ENCODE results near the gene SLCO2A1. TPM values are rescaled to one million over a fixed set of nuclear protein-coding genes. Genes with fewer than 3 reads are reported as not detected.

Gene SLCO2A1
- total RNA-seq, 2 donors from 2014 or later: 26.3 to 34.8 TPM

DNA sequence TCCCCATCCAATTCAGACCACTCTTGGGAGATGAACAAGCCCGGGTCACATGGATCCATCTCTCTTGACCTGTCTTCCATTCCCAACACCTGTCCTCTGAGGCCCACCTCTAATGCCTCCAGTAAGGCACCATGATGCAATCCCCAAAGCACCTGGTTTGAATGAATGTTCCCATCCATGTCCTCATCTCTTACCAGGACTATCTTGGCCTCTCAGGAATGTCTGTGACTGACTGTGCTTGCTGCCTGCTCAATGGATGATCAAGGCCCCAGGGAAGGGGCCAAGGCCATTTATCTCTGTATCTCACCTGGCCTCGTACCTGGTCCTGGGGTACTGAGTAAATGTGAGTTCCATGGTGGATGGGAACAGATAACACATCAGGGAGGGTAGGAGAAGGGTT lies 49.7 kb downstream of the SLCO2A1 start:
- no peak overlapping the region for H3K4me3 ChIP-seq
- TF ChIP-seq, protein P1, sequence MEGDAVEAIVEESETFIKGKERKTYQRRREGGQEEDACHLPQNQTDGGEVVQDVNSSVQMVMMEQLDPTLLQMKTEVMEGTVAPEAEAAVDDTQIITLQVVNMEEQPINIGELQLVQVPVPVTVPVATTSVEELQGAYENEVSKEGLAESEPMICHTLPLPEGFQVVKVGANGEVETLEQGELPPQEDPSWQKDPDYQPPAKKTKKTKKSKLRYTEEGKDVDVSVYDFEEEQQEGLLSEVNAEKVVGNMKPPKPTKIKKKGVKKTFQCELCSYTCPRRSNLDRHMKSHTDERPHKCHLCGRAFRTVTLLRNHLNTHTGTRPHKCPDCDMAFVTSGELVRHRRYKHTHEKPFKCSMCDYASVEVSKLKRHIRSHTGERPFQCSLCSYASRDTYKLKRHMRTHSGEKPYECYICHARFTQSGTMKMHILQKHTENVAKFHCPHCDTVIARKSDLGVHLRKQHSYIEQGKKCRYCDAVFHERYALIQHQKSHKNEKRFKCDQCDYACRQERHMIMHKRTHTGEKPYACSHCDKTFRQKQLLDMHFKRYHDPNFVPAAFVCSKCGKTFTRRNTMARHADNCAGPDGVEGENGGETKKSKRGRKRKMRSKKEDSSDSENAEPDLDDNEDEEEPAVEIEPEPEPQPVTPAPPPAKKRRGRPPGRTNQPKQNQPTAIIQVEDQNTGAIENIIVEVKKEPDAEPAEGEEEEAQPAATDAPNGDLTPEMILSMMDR (IDR thresholded peaks at IDR 0.05): no peak
- no peaks in the 10 kb centered on the region for H3K9me3 ChIP-seq
- H3K27me3 ChIP-seq: no peaks in the 10 kb centered on the region
- no peak overlapping the region for H3K9ac ChIP-seq (ENCODE audit: low read depth in 2 of 2, low read length in 2 of 2)
- DNase-seq: no peak
- H3K27ac ChIP-seq: no peak overlapping the region
- intact Hi-C loops (cut with DNase I): no loop called here
- no peaks in the 10 kb centered on the region for H3K36me3 ChIP-seq
- H3K4me1 ChIP-seq: no peaks in the 10 kb centered on the region

DNA sequence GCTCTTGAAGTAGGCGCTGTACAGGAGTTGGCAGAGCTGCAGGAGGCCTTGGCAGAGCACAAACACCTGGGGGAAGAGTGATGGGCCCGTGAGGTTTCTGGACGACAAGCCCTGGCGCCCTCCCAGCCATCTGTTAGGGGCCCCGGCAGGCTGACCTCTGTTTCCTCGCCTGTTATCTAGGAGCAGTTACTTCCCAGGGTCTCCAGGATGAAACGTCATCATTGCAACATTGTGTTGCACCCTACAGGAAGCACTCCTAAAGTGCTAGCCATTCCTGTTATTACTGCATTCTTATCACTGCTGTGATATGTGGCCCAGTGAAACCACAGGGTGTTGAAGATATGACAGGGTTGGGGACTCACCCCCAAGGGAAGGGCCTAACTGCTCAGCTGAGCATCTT lies 50.2 kb downstream of the SLCO2A1 start:
- no peak overlapping the region for H3K4me3 ChIP-seq
- no peaks in the 10 kb centered on the region for H3K27me3 ChIP-seq
- H3K4me1 ChIP-seq: no peaks in the 10 kb centered on the region
- DNase-seq: no peak
- intact Hi-C loops (cut with DNase I): no loop called here
- H3K9me3 ChIP-seq: no peaks in the 10 kb centered on the region
- H3K27ac ChIP-seq: no peak overlapping the region
- no peaks in the 10 kb centered on the region for H3K36me3 ChIP-seq
- TF ChIP-seq, protein P1 (IDR thresholded peaks at IDR 0.05): no peak
- no peak overlapping the region for H3K9ac ChIP-seq (ENCODE audit: low read depth in 2 of 2, low read length in 2 of 2)

DNA sequence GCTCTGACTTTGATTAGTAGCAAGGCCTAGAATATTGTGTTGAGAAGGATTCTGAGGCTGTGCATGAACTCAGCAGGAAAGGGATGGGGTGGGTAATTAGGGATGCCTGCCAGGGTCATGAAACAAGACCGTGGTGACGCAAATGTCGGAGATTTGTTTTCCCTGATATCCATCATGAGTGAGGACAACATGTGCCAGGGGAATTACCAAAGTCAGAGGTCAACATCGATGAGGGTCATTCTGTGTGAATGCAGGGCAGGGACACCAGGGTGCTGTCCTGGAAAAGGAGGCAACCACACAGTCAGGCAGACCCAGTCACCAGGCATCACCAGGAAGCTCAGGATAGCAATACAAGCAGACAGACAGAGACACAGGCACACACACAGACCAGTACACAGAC lies 52.2 kb downstream of the SLCO2A1 start:
- DNase-seq: no peak
- Histone ChIP-seq H3K36me3 (no peaks in the 10 kb centered on the region), H3K9me3 (no peaks in the 10 kb centered on the region), H3K4me1 (no peaks in the 10 kb centered on the region), H3K4me3 (no peak overlapping the region), H3K27me3 (no peaks in the 10 kb centered on the region), H3K27ac (no peak overlapping the region), H3K9ac (ENCODE audit: low read depth in 2 of 2, low read length in 2 of 2) (no peak overlapping the region)
- TF ChIP-seq, protein P1 (IDR thresholded peaks at IDR 0.05): no peak
- intact Hi-C loops (cut with DNase I): no loop called here

DNA sequence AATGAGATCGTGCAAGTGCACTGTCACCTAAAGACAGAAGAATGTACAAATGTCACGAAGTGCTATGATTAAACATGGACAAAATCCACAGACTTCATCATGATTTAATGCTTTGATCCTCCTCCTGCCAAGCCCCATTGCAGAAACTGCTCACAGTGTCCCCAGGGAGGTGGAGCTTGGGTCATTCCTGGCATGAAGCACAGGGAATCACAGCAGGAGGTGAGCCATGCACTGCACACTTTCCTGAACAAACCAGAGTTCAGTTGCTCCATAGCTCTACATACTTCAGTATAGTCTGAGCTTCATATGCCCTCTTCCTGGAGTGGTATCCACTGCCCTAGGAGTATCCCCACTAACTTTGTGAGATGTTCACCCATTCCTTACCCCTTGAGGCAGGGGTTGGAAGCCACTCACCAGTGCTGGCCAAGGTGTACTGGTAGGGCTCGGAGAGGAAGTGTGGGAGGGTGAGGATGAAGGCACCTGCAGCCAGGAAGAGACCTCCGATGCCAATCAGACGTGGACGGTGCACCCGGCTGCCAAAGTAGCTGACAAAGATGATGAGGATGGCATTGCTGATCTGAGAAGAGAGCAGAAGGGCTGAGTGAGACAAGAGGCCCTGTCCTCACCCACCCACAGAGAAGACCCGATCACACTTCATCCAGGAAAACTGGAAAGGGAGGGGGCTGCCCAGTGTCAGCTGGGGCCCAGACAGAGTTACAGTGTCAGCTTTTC lies 56.3 kb downstream of the SLCO2A1 start:
- Histone ChIP-seq H3K9me3 (no peaks in the 10 kb centered on the region), H3K9ac (ENCODE audit: low read depth in 2 of 2, low read length in 2 of 2) (no peak overlapping the region), H3K4me3 (no peak overlapping the region), H3K27ac (no peak overlapping the region), H3K36me3 (no peaks in the 10 kb centered on the region), H3K27me3 (no peaks in the 10 kb centered on the region), H3K4me1 (no peaks in the 10 kb centered on the region)
- TF ChIP-seq, protein P1 (IDR thresholded peaks at IDR 0.05): no peak
- intact Hi-C loops (cut with DNase I): no loop called here
- DNase-seq: no peak

DNA sequence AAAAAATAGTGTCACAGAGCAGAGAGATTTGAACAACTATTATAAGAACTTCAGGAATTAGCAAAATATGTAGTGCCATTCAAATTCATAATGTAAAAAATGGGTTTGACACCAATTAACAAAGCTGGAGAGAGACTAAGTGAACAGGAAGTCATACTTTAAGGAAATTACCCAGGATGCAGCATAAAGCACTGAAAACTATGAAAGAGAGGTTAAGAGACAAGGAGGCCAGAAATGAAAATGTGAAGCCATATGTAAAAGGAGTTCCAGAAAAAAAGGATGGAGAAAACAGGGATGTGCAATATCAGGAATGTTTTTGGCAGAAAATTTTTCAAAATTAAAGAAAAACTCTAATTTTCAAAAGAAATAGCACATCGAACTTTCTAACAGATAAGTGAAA lies 57.6 kb downstream of the SLCO2A1 start:
- H3K36me3 ChIP-seq: no peaks in the 10 kb centered on the region
- no peak for DNase-seq
- H3K4me3 ChIP-seq: no peak overlapping the region
- TF ChIP-seq, protein P1 (IDR thresholded peaks at IDR 0.05): no peak
- no peak overlapping the region for H3K27ac ChIP-seq
- H3K9me3 ChIP-seq: no peaks in the 10 kb centered on the region
- H3K27me3 ChIP-seq: no peaks in the 10 kb centered on the region
- no peaks in the 10 kb centered on the region for H3K4me1 ChIP-seq
- intact Hi-C loops (cut with DNase I): no loop called here
- no peak overlapping the region for H3K9ac ChIP-seq (ENCODE audit: low read depth in 2 of 2, low read length in 2 of 2)

Measured in colonic mucosa (tissue), 4 donors.